ENCODE data around the gene LTBP2.

LTBP2 gene

GRCh38 chr14:74531467-74531866 is 80.6 kb downstream of the LTBP2 start:
- H3K4me1 ChIP-seq (ENCODE audit: control insufficient read depth, low read length), result no peaks in the 10 kb centered on the region
- H3K9me3 ChIP-seq (ENCODE audit: control insufficient read depth, insufficient read depth, low read length), result no peaks in the 10 kb centered on the region
- no peak overlapping the region for H3K4me2 ChIP-seq (ENCODE audit: low read length)
- H3K79me2 ChIP-seq (ENCODE audit: control insufficient read depth, low read length), result no peaks in the 10 kb centered on the region
- no peak overlapping the region for H3K4me3 ChIP-seq (ENCODE audit: low read length)
- no peak overlapping the region for H3K27ac ChIP-seq (ENCODE audit: low read depth, low read length)
- no peaks in the 10 kb centered on the region for H3K36me3 ChIP-seq (ENCODE audit: control insufficient read depth, low read length)
- H3K27me3 ChIP-seq (ENCODE audit: control insufficient read depth, low read length), result peaks cover 3% of the 10 kb centered on the region; the same call in 1 of the 2 replicates
- H3K9me2 ChIP-seq (replicated peaks; ENCODE audit: control insufficient read depth, low read length), result no peaks in the 10 kb centered on the region
- H4K20me1 ChIP-seq (ENCODE audit: control insufficient read depth, insufficient read depth, low read depth, low read length), result no peaks in the 10 kb centered on the region
- H3F3A ChIP-seq (ENCODE audit: control insufficient read depth, insufficient read depth), result no peaks in the 10 kb centered on the region
- TF ChIP-seq CTCF (IDR thresholded peaks at IDR 0.05; ENCODE audit: low read depth, low read length, poor library complexity, severe bottlenecking) (no peak), EZH2phosphoT487 (IDR thresholded peaks at IDR 0.05; ENCODE audit: borderline replicate concordance, low read length) (no peak)

- no peaks in the 10 kb centered on the region for H3K4me1 ChIP-seq (ENCODE audit: control insufficient read depth, low read length)
- no peak overlapping the region for H3K27ac ChIP-seq (ENCODE audit: low read depth, low read length)
- H3K4me2 ChIP-seq (ENCODE audit: low read length), result no peak overlapping the region
- H3K79me2 ChIP-seq (ENCODE audit: control insufficient read depth, low read length), result no peaks in the 10 kb centered on the region
- no peaks in the 10 kb centered on the region for H3K9me2 ChIP-seq (replicated peaks; ENCODE audit: control insufficient read depth, low read length)
- H3F3A ChIP-seq (ENCODE audit: control insufficient read depth, insufficient read depth), result no peaks in the 10 kb centered on the region
- TF ChIP-seq EZH2phosphoT487 (IDR thresholded peaks at IDR 0.05; ENCODE audit: borderline replicate concordance, low read length) (no peak), CTCF (IDR thresholded peaks at IDR 0.05; ENCODE audit: low read depth, low read length, poor library complexity, severe bottlenecking) (no peak)
- no peaks in the 10 kb centered on the region for H3K36me3 ChIP-seq (ENCODE audit: control insufficient read depth, low read length)
- H4K20me1 ChIP-seq (ENCODE audit: control insufficient read depth, insufficient read depth, low read depth, low read length), result no peaks in the 10 kb centered on the region
- H3K27me3 ChIP-seq (ENCODE audit: control insufficient read depth, low read length), result peaks cover 7% of the 10 kb centered on the region
- H3K9me3 ChIP-seq (ENCODE audit: control insufficient read depth, insufficient read depth, low read length), result no peaks in the 10 kb centered on the region
- H3K4me3 ChIP-seq (ENCODE audit: low read length), result no peak overlapping the region
These were observed 81.0 kb downstream of the LTBP2 start for GRCh38 chr14:74531006-74531405.

- Histone ChIP-seq H3K27me3 (ENCODE audit: control insufficient read depth, low read length) (peaks cover 21% of the 10 kb centered on the region), H4K20me1 (ENCODE audit: control insufficient read depth, insufficient read depth, low read depth, low read length) (no peaks in the 10 kb centered on the region), H3K4me2 (ENCODE audit: low read length) (no peak overlapping the region), H3K79me2 (ENCODE audit: control insufficient read depth, low read length) (no peaks in the 10 kb centered on the region), H3K36me3 (ENCODE audit: control insufficient read depth, low read length) (no peaks in the 10 kb centered on the region), H3K9me3 (ENCODE audit: control insufficient read depth, insufficient read depth, low read length) (no peaks in the 10 kb centered on the region), H3K27ac (ENCODE audit: low read depth, low read length) (no peak overlapping the region), H3K4me3 (ENCODE audit: low read length) (no peak overlapping the region), H3F3A (ENCODE audit: control insufficient read depth, insufficient read depth) (no peaks in the 10 kb centered on the region), H3K9me2 (replicated peaks; ENCODE audit: control insufficient read depth, low read length) (no peaks in the 10 kb centered on the region), H3K4me1 (ENCODE audit: control insufficient read depth, low read length) (peaks cover 4% of the 10 kb centered on the region; the same call in 1 of the 2 replicates)
- no peak for TF ChIP-seq EZH2phosphoT487 (IDR thresholded peaks at IDR 0.05; ENCODE audit: borderline replicate concordance, low read length)
- TF ChIP-seq CTCF (IDR thresholded peaks at IDR 0.05; ENCODE audit: low read depth, low read length, poor library complexity, severe bottlenecking), result no peak
These were observed 83.2 kb downstream of the LTBP2 start for GRCh38 chr14:74528886-74529285.

Data from DOHH2 (cell line).